GM23248 (cell line): ENCODE measurements around the gene FITM1.

ENCODE experiments used
- EZH2 ChIP-seq: fragments of 200-600 bp; sonication (generic); IDR thresholded peaks from 2 replicates; pipeline ENCODE4 v1.6.1; 2018; ENCODE audit warnings: antibody characterized with exemption, mild to moderate bottlenecking; ENCODE audit not compliant: insufficient read depth, poor library complexity, severe bottlenecking
- EZH2phosphoT487 ChIP-seq: fragments of 200-600 bp; sonication (generic); IDR thresholded peaks from 2 replicates; pipeline ENCODE4 v1.6.1; 2018; ENCODE audit warnings: antibody characterized with exemption, moderate library complexity, mild to moderate bottlenecking, low read depth; ENCODE audit not compliant: insufficient read depth

DNA sequence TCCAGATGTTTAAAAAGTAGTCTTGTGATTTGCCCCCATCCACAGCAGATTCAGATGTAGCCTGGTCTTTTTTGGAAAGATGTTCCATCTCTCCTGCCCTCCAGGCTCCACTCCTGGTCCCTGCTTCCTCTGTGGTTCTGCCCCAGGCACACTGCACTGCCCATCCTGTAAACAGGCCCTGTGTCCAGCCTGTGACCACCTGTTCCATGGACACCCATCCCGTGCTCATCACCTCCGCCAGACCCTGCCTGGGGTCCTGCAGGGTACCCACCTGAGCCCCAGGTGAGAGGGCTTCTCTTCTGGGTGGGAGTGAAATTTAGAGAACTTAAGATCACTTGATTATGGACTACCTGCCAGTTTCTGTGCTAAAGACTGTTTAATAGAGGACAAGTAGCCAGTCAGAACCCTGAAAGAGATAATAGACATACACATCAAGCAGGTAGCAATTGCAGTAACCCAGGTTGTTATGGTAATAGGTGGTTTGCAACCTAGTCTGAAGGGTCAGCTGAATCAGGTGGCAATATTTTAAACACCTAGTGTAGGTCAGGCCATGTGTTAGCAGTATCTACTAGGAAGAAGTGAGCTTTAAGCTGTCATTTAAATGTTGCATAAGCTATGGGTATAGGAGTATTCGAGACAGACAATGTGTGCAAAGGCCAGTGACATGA lies 19.0 kb downstream of the FITM1 start:
- TF ChIP-seq EZH2phosphoT487 (no peak), EZH2 (no peak)
